HG03520 (cell line): Measurements from ENCODE around the gene ZFAND3.
"Not testable (repeated sequence)": the region's sequence is repeated elsewhere in the genome, so short reads cannot be mapped to it uniquely, and the experiment has no call there.

ENCODE experiments used
- ATAC-seq: cut with Tn5 transposase; IDR thresholded peaks from one replicate; pipeline ENCODE4 v1.9.1; 2021; ENCODE audit warnings: mild to moderate bottlenecking, moderate library complexity; ENCODE audit not compliant: unreplicated experiment

ZFAND3 gene

GRCh38 chr6:37990762-37991525, 171.4 kb downstream of the ZFAND3 start:
- ATAC-seq = no peak

- no peak for ATAC-seq
Measured at GRCh38 chr6:37992749-37993148, 173.2 kb downstream of the ZFAND3 start.

GRCh38 chr6:37993194-37993593, 173.7 kb downstream of the ZFAND3 start:
- not testable (repeated sequence) for ATAC-seq

GRCh38 chr6:37993596-37993995, 174.1 kb downstream of the ZFAND3 start:
- ATAC-seq = no peak

- no peak for ATAC-seq
Measured at GRCh38 chr6:37994223-37994622, 174.7 kb downstream of the ZFAND3 start.

GRCh38 chr6:37998366-37998765, 178.8 kb downstream of the ZFAND3 start:
- no peak for ATAC-seq

GRCh38 chr6:38001386-38001785, 181.9 kb downstream of the ZFAND3 start:
- no peak for ATAC-seq

- ATAC-seq = no peak
Measured at GRCh38 chr6:38004908-38005307, 185.4 kb downstream of the ZFAND3 start.

- no peak for ATAC-seq
Measured at GRCh38 chr6:38011937-38012336, 192.4 kb downstream of the ZFAND3 start.

- ATAC-seq = no peak
Measured at GRCh38 chr6:38012573-38012972, 193.0 kb downstream of the ZFAND3 start.

- no peak for ATAC-seq
Measured at GRCh38 chr6:38015341-38015740, 195.8 kb downstream of the ZFAND3 start.

GRCh38 chr6:38016824-38017223, 197.3 kb downstream of the ZFAND3 start:
- no peak for ATAC-seq

- no peak for ATAC-seq
Measured at GRCh38 chr6:38018755-38019165, 199.2 kb downstream of the ZFAND3 start.

- no peak for ATAC-seq
Measured at GRCh38 chr6:38020593-38020992, 201.1 kb downstream of the ZFAND3 start.

- ATAC-seq = no peak
Measured at GRCh38 chr6:38021029-38021428, 201.5 kb downstream of the ZFAND3 start.

GRCh38 chr6:38021571-38021970, 202.0 kb downstream of the ZFAND3 start:
- no peak for ATAC-seq

- ATAC-seq = no peak
Measured at GRCh38 chr6:38022688-38023087, 203.2 kb downstream of the ZFAND3 start.

GRCh38 chr6:38024908-38025307, 205.4 kb downstream of the ZFAND3 start:
- ATAC-seq = no peak

GRCh38 chr6:38025451-38025850, 205.9 kb downstream of the ZFAND3 start:
- ATAC-seq = no peak

- ATAC-seq = no peak
Measured at GRCh38 chr6:38027685-38028373, 208.3 kb downstream of the ZFAND3 start.

GRCh38 chr6:38030380-38030779, 210.9 kb downstream of the ZFAND3 start:
- no peak for ATAC-seq

- no peak for ATAC-seq
Measured at GRCh38 chr6:38032797-38033196, 213.3 kb downstream of the ZFAND3 start.
